Gastrocnemius medialis (tissue), 4 donors: ENCODE measurements around the gene TDP2. TPM values are rescaled to one million over a fixed set of nuclear protein-coding genes. Genes with fewer than 3 reads are reported as not detected.
"Not testable (repeated sequence)": the region's sequence is repeated elsewhere in the genome, so short reads cannot be mapped to it uniquely, and the experiment has no call there.

Experiments used
- ATAC-seq, 2 donors: fragments of 150-250 bp; one replicate each; pipeline ENCODE4 v1.9.1; 2016
- DNase-seq, 2 donors: peaks; one replicate each; pipeline ENCODE4 v3.0.0-alpha.2; 2019
- H3K27ac ChIP-seq, 4 donors: fragments of 200-600 bp; sonication (generic); 1 replicate in 1 of 4; 2 replicates in 3 of 4; pipeline ENCODE4 v1.5.1; 2016 to 2018; ENCODE audit warnings: mild to moderate bottlenecking in 2 of 4, moderate library complexity in 1 of 4
- H3K27me3 ChIP-seq, 3 donors: fragments of 200-600 bp; sonication (generic) in 2 of 3; 1 replicate in 1 of 3; 2 replicates in 2 of 3; pipeline versions ENCODE4 v1.5.1 to v1.6.0; 2016 to 2019; ENCODE audit warnings: mild to moderate bottlenecking in 1 of 3, moderate library complexity in 1 of 3
- H3K36me3 ChIP-seq, 2 donors: fragments of 200-600 bp; sonication (generic) in 1 of 2; one replicate each; pipeline ENCODE4 v1.5.1; 2017 to 2018
- H3K4me1 ChIP-seq, 2 donors: fragments of 200-600 bp; sonication (generic) in 1 of 2; one replicate each; pipeline ENCODE4 v1.5.1; 2016 to 2017; ENCODE audit warnings: mild to moderate bottlenecking in 2 of 2
- H3K4me3 ChIP-seq, 4 donors: fragments of 200-600 bp; sonication (generic) in 3 of 4; 1 replicate in 1 of 4; 2 replicates in 3 of 4; pipeline ENCODE4 v1.5.1; 2016 to 2019; ENCODE audit warnings: mild to moderate bottlenecking in 2 of 4
- H3K9me3 ChIP-seq, 3 donors: fragments of 200-600 bp; sonication (generic) in 2 of 3; 1 replicate in 1 of 3; 2 replicates in 2 of 3; pipeline ENCODE4 v1.5.1; 2016 to 2019
- POLR2A ChIP-seq, 2 donors: fragments of 450-650 bp; IDR thresholded peaks; one replicate each; pipeline ENCODE4 v1.6.1; 2017; ENCODE audit warnings: antibody characterized with exemption in 2 of 2, mild to moderate bottlenecking in 2 of 2, moderate library complexity in 2 of 2
- in situ Hi-C, 4 donors: fragments of 200-750 bp; cut with MboI; loops; one replicate each; pipeline versions ENCODE4 v1.15.0 to v1.8.0; 2017; ENCODE audit warnings: low sequenced_read_pairs in 4 of 4
- intact Hi-C: fragments of 100-400 bp; cut with DNase I; formaldehyde crosslinking; loops from one replicate; pipeline ENCODE4 v1.15.1; 2023; ENCODE audit warnings: low total_unique reads
- total RNA-seq, 4 donors: library from RNA; depleted of rRNA; stranded (reverse); fragments of >200 nt; gene quantifications; one replicate each; pipeline versions ENCODE4 v1.1.0 to v1.2.3, GENCODE V29; 2016
- TF ChIP-seq, protein P1 (sequence below), 5 experiments: fragments of 450-650 bp in 3 of 5; fragments of 200-600 bp in 2 of 5; sonication (generic) in 2 of 5; IDR thresholded peaks in 4 of 5; conservative IDR thresholded peaks in 1 of 5; 1 replicate in 4 of 5; 2 replicates in 1 of 5; pipeline ENCODE4 v1.5.1; 2016 to 2019; ENCODE audit warnings: antibody characterized with exemption in 5 of 5, mild to moderate bottlenecking in 3 of 5, moderate library complexity in 3 of 5

TDP2 gene
- total RNA-seq, 4 donors from 2014 or later, result 17.6 to 44.2 (median 21.7) TPM

DNA sequence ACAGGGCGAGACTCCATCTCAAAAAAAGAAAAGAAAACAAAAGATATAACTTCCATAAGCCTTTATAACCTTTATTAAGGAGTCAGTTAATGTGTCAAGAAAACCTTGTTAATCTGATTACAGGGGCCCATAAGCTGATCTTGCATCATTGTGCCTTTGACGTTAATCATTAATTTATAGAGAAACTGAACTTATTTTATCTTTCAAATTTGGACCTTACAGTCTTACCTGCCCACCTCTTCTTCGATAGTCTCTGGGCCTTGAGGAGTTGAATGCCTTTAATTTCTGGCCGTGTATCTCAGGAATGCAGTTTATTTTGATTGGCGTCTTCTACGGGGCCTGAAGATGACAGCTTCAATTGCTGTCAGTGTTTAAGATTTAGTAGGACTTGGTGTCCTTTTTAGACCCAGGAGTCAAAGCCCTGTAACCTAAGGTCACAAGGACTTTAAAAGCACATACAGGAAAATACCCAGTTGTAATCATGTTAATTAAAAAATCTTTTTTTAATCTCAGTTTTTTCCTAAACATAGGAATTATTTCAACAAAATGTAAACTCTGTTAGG is 6.0 kb upstream of the TDP2 start:
- H3K4me1 ChIP-seq, result peaks cover 12% of the 10 kb centered on the region in 2 donors
- intact Hi-C loops, result no loop called here
- no peaks in the 10 kb centered on the region for H3K27me3 ChIP-seq
- no peaks in the 10 kb centered on the region for H3K9me3 ChIP-seq
- H3K4me3 ChIP-seq, result no peak overlapping the region
- no peak for ATAC-seq
- TF ChIP-seq POLR2A (IDR thresholded peaks at IDR 0.05), result no peak
- TF ChIP-seq, protein P1, sequence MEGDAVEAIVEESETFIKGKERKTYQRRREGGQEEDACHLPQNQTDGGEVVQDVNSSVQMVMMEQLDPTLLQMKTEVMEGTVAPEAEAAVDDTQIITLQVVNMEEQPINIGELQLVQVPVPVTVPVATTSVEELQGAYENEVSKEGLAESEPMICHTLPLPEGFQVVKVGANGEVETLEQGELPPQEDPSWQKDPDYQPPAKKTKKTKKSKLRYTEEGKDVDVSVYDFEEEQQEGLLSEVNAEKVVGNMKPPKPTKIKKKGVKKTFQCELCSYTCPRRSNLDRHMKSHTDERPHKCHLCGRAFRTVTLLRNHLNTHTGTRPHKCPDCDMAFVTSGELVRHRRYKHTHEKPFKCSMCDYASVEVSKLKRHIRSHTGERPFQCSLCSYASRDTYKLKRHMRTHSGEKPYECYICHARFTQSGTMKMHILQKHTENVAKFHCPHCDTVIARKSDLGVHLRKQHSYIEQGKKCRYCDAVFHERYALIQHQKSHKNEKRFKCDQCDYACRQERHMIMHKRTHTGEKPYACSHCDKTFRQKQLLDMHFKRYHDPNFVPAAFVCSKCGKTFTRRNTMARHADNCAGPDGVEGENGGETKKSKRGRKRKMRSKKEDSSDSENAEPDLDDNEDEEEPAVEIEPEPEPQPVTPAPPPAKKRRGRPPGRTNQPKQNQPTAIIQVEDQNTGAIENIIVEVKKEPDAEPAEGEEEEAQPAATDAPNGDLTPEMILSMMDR (IDR thresholded peaks at IDR 0.05 in 4 of 5, conservative IDR thresholded peaks at IDR 0.05 in 1 of 5), result no peak
- DNase-seq, result no peak
- in situ Hi-C loops, result no loop called here
- no peak overlapping the region for H3K27ac ChIP-seq
- H3K36me3 ChIP-seq, result peaks cover 0 to 5% of the 10 kb centered on the region in 2 donors

DNA sequence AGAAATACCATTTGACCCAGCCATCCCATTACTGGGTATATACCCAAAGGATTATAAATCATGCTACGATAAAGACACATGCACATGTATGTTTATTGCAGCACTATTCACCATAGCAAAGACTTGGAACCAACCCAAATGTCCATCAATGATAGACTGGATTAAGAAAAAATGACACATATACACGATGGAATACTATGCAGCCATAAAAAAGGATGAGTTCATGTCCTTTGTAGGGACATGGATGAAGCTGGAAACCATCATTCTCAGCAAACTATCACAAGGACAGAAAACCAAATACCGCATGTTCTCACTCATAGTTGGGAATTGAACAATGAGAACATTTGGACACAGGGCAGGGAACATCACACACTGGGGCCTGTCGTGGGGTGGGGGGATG is 4.4 kb upstream of the TDP2 start:
- ATAC-seq, DNase-seq, H3K4me3 ChIP-seq, intact Hi-C loops, H3K27ac ChIP-seq, H3K36me3 ChIP-seq, H3K27me3 ChIP-seq, H3K9me3 ChIP-seq, in situ Hi-C loops: not testable (repeated sequence)
- peaks cover 16 to 17% of the 10 kb centered on the region in 2 donors for H3K4me1 ChIP-seq

DNA sequence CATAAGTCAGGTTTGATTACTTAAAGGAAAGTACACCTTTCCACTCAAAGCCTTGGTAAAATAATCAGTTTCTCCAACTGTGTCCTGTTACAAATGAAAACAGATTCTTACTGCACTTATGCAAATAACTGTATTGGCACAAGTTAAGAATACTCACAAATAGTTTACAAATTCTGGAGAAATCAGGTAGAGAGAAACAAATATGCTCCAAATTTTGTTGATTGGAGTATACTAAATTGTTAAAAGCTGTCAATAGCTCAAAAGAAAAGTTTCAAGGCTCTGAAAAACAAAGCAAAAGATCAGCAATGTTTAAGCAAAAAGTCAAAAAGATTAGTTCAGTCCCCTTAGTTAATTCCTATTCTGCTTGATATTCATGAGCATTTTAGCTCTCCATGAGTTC is 3.8 kb upstream of the TDP2 start:
- ATAC-seq, H3K9me3 ChIP-seq, H3K4me3 ChIP-seq, H3K36me3 ChIP-seq, H3K27ac ChIP-seq, DNase-seq, H3K27me3 ChIP-seq, in situ Hi-C loops, intact Hi-C loops: not testable (repeated sequence)
- peaks cover 21 to 23% of the 10 kb centered on the region in 2 donors for H3K4me1 ChIP-seq

DNA sequence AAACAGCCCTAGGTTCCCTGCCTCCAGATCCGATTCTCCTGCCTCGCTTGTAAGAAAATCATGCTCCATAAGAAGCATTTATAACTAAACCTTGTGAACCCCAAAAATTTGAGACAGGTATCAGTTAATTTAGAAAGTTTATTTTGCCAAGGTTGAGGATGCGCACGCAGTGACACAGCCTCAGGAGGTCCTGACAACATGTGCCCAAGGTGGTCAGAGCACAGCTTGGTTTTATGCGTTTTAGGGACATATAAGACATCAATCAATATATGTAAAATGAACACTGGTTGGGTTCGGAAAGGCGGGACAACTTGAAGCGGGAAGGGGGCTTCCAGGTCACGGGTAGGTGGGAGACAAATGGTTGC is 2.3 kb upstream of the TDP2 start:
- Histone ChIP-seq H3K4me1 (peaks cover 31 to 32% of the 10 kb centered on the region in 2 donors), H3K27ac (no peak overlapping the region), H3K36me3 (peaks cover 0 to 5% of the 10 kb centered on the region in 2 donors), H3K4me3 (no peak overlapping the region), H3K27me3 (no peaks in the 10 kb centered on the region), H3K9me3 (no peaks in the 10 kb centered on the region)
- TF ChIP-seq, protein P1 (IDR thresholded peaks at IDR 0.05 in 4 of 5, conservative IDR thresholded peaks at IDR 0.05 in 1 of 5), result no peak
- TF ChIP-seq POLR2A (IDR thresholded peaks at IDR 0.05), result no peak
- ATAC-seq, result no peak
- in situ Hi-C loops (loop anchor here in 1 of 4 donors (5.0 kb wide), 1 partner anchor 43 kb away; no protein-coding TSS in a partner anchor), intact Hi-C loops (no loop called here)
- no peak for DNase-seq

DNA sequence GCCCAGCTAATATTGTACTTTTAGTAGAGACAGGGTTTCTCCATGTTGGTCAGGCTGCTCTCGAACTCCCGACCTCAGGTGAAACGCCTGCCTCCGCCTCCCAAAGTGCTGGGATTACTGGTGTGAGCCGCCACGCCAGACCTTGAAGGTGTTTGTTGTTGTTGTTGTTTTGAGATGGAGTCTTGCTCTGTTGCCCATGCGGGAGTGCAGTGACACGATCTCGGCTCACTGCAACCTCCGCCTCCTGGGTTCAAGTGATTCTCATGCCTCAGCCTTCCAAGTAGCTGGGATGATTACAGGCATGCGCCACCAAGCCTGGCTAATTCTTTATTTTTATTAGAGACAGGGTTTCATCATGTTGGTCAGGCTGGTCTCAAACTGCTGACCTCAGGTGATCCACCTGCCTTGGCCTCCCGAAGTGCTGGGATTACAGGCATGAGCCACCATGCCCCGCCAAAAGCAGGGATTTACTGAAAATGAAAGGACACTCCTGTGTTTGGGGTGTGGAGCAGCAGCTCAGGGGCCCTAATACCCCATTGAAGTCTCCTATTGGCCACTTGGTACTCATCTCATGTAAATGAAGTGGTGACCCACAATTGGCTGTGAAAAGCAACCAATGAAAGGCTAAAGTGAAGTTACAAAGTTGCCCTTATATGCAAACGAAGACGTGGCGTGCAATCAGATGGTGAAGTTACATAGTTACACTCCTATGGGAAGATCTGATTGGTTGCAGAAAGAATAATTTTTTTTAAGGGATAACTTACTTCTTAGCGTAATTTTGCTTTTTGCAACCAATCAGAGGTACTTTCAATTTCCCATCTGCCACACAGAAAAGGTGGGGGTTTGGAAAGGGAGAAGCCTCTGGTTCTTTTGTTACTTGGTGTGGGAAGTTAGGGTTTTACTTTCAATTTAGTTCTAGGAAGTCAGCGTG is 1.6 kb upstream of the TDP2 start:
- Histone ChIP-seq H3K27ac (peak overlapping the region; percentile 90 to 95 (median 92)), H3K4me1 (peaks cover 31 to 32% of the 10 kb centered on the region in 2 donors), H3K4me3 (peak overlapping the region; percentile 76 to 95 (median 94)), H3K36me3 (peaks cover 0 to 11% of the 10 kb centered on the region in 2 donors)
- DNase-seq, H3K9me3 ChIP-seq, H3K27me3 ChIP-seq, intact Hi-C loops, ATAC-seq: not testable (repeated sequence)
- in situ Hi-C loops, result loop anchor here in 1 of 4 donors (5.0 kb wide), 1 partner anchor 44 kb away; no protein-coding TSS in a partner anchor

DNA sequence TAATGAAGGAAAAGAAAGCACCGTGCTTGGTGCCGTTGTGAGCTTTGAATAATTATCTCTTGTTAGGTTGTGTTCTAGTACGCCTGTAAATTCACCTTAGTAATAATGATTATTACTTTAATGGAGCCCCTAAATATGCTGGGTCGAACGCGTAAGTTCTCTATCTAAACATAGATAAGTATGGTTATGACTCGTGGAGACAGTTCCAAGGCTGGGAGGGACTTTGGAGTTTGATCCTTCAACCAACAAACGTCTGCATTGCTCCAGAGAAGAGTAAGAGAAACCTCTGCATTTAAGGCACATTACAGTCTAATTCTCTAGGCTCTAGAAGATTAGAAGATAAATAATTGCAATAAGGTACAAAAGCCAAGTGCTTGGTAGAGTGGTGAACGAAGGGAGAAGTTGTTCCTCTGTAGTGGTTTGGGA is 692 bp upstream of the TDP2 start:
- H3K4me1 ChIP-seq, result peaks cover 31 to 32% of the 10 kb centered on the region in 2 donors
- H3K4me3 ChIP-seq, result peak overlapping the region; percentile 76 to 95 (median 94)
- intact Hi-C loops (loop anchor here (1.0 kb wide), 2 partner anchors 84 to 108 kb away; no protein-coding TSS in a partner anchor), in situ Hi-C loops (loop anchor here in 1 of 4 donors (5.0 kb wide), 1 partner anchor 45 kb away; no protein-coding TSS in a partner anchor)
- peak overlapping the region; percentile 90 to 95 (median 92) for H3K27ac ChIP-seq
- no peaks in the 10 kb centered on the region for H3K27me3 ChIP-seq
- peaks cover 0 to 16% of the 10 kb centered on the region in 2 donors for H3K36me3 ChIP-seq
- no peaks in the 10 kb centered on the region for H3K9me3 ChIP-seq
- TF ChIP-seq, protein P1 (IDR thresholded peaks at IDR 0.05 in 4 of 5, conservative IDR thresholded peaks at IDR 0.05 in 1 of 5), result no peak
- TF ChIP-seq POLR2A (IDR thresholded peaks at IDR 0.05), result no peak
- peak; percentile 12 to 19 for ATAC-seq
- DNase-seq, result no peak
